ENCODE measurements around the gene SNCB.

- TF ChIP-seq CTCF (IDR thresholded peaks at IDR 0.05) (no peak), POLR2AphosphoS5 (IDR thresholded peaks at IDR 0.05) (no peak), POLR2A (IDR thresholded peaks at IDR 0.05) (no peak)
These were observed 32.6 kb downstream of the SNCB start for GRCh38 chr5:176597417-176598389.
